GM23338 (cell line): ENCODE measurements around the gene ATXN7. TPM values are rescaled to one million over a fixed set of nuclear protein-coding genes. Genes with fewer than 3 reads are reported as not detected.

Source experiments
- ATAC-seq: fragments of 200-7000 bp; cut with Tn5 transposase; 3 replicates; pipeline ENCODE4 v1.9.1; 2020
- DNase-seq: peaks from one replicate; pipeline ENCODE4 v3.0.0-alpha.2; 2015; ENCODE audit warnings: low spot score
- H2AFZ ChIP-seq: fragments of 200-600 bp; sonication (generic); 2 replicates; pipeline ENCODE4 v1.8.0; 2016; ENCODE audit warnings: antibody characterized with exemption, mild to moderate bottlenecking, moderate library complexity
- H3F3A ChIP-seq: fragments of 200-600 bp; sonication (generic); replicated peaks from 2 replicates; pipeline ENCODE4 v1.8.0; 2017; ENCODE audit warnings: antibody characterized with exemption, mixed run types, low read depth
- H3K27ac ChIP-seq: fragments of 200-600 bp; sonication (generic); 2 replicates; pipeline ENCODE4 v1.6.1; 2016; ENCODE audit warnings: low read depth
- H3K27me3 ChIP-seq: fragments of 200-600 bp; sonication (generic); 2 replicates; pipeline ENCODE4 v1.8.0; 2016; ENCODE audit warnings: mild to moderate bottlenecking, mixed run types, moderate library complexity; ENCODE audit not compliant: insufficient read depth
- H3K36me3 ChIP-seq: fragments of 200-600 bp; sonication (generic); 2 replicates; pipeline ENCODE4 v1.8.0; 2016; ENCODE audit warnings: mild to moderate bottlenecking; ENCODE audit not compliant: insufficient read depth
- H3K4me1 ChIP-seq: fragments of 200-600 bp; sonication (generic); 2 replicates; pipeline ENCODE4 v1.8.0; 2016; ENCODE audit warnings: mild to moderate bottlenecking, moderate library complexity; ENCODE audit not compliant: insufficient read depth
- H3K4me2 ChIP-seq: fragments of 200-600 bp; sonication (generic); 2 replicates; pipeline ENCODE4 v1.7.1; 2017; ENCODE audit warnings: mixed run types
- H3K4me3 ChIP-seq: fragments of 200-600 bp; sonication (generic); 2 replicates; pipeline ENCODE4 v1.6.1; 2016; ENCODE audit warnings: mixed run types
- H3K79me2 ChIP-seq: fragments of 200-600 bp; sonication (generic); replicated peaks from 2 replicates; pipeline ENCODE4 v1.8.0; 2017; ENCODE audit warnings: mild to moderate bottlenecking; ENCODE audit not compliant: insufficient read depth
- H3K9me2 ChIP-seq: fragments of 200-600 bp; sonication (generic); 2 replicates; pipeline ENCODE4 v1.8.0; 2017; ENCODE audit not compliant: insufficient read depth
- H4K20me1 ChIP-seq: fragments of 200-600 bp; sonication (generic); replicated peaks from 2 replicates; pipeline ENCODE4 v1.8.0; 2017; ENCODE audit warnings: mild to moderate bottlenecking; ENCODE audit not compliant: insufficient read depth
- H3K27ac Mint-ChIP-seq: 2 replicates; pipeline ENCODE4 v1.8.0; 2020; ENCODE audit warnings: inconsistent platforms, mild to moderate bottlenecking, moderate library complexity, mixed read lengths
- H3K27me3 Mint-ChIP-seq: 3 replicates; pipeline ENCODE4 v1.8.0; 2022; ENCODE audit warnings: low read depth, mild to moderate bottlenecking, moderate library complexity, mixed read lengths, inconsistent platforms; ENCODE audit not compliant: insufficient read depth, poor library complexity
- H3K36me3 Mint-ChIP-seq: 3 replicates; pipeline ENCODE4 v1.8.0; 2021; ENCODE audit warnings: low read depth, mild to moderate bottlenecking, inconsistent platforms, moderate library complexity, mixed read lengths
- H3K4me1 Mint-ChIP-seq: 3 replicates; pipeline ENCODE4 v1.8.0; 2020; ENCODE audit warnings: mild to moderate bottlenecking, inconsistent platforms, mixed read lengths
- H3K4me3 Mint-ChIP-seq: 3 replicates; pipeline ENCODE4 v1.8.0; 2021; ENCODE audit warnings: moderate library complexity, mild to moderate bottlenecking, inconsistent platforms, mixed read lengths
- H3K9me3 Mint-ChIP-seq: 3 replicates; pipeline ENCODE4 v1.8.0; 2020; ENCODE audit warnings: moderate library complexity, mild to moderate bottlenecking, inconsistent platforms, mixed read lengths
- CREB1 ChIP-seq: fragments of 250-450 bp; sonication (Bioruptor Pico); IDR thresholded peaks from 2 replicates; pipeline ENCODE4 v1.5.0; 2020; ENCODE audit warnings: low read depth, mild to moderate bottlenecking, moderate library complexity
- CTCF ChIP-seq, 2 experiments: fragments of 200-600 bp in 1 of 2; sonication (generic) in 1 of 2; conservative IDR thresholded peaks; 2 replicates each; pipeline versions ENCODE4 v1.5.1 to v1.6.1; 2016 to 2017; ENCODE audit warnings: antibody characterized with exemption in 2 of 2, low read depth in 2 of 2, mild to moderate bottlenecking in 2 of 2, moderate library complexity in 1 of 2
- ETS1 ChIP-seq: IDR thresholded peaks from 2 replicates; pipeline ENCODE4 v1.6.1; 2016; ENCODE audit warnings: antibody characterized with exemption
- EZH2 ChIP-seq: fragments of 200-600 bp; sonication (generic); IDR thresholded peaks from one replicate; pipeline ENCODE4 v1.8.0; 2017; ENCODE audit warnings: antibody characterized with exemption, mild to moderate bottlenecking, low read depth; ENCODE audit not compliant: unreplicated experiment
- JUNB ChIP-seq: IDR thresholded peaks from one replicate; pipeline ENCODE4 v1.6.1; 2016; ENCODE audit warnings: antibody characterized with exemption; ENCODE audit not compliant: unreplicated experiment
- NANOG ChIP-seq: IDR thresholded peaks from 2 replicates; pipeline ENCODE4 v1.6.1; 2016; ENCODE audit warnings: antibody characterized with exemption, borderline replicate concordance
- POLR2AphosphoS5 ChIP-seq: IDR thresholded peaks from 2 replicates; pipeline ENCODE4 v1.6.1; 2016; ENCODE audit warnings: antibody characterized with exemption, low read depth
- STAT1 ChIP-seq: IDR thresholded peaks from one replicate; pipeline ENCODE4 v1.6.1; 2016; ENCODE audit warnings: antibody characterized with exemption; ENCODE audit not compliant: unreplicated experiment
- ZNF114 ChIP-seq: fragments of 250-450 bp; sonication (Bioruptor Pico); IDR thresholded peaks from 2 replicates; pipeline ENCODE4 v1.5.0; 2020; ENCODE audit warnings: mild to moderate bottlenecking, moderate library complexity
- ZNF331 ChIP-seq: fragments of 250-450 bp; sonication (Bioruptor Pico); IDR thresholded peaks from 2 replicates; pipeline ENCODE4 v1.5.0; 2020; ENCODE audit warnings: low read depth, mild to moderate bottlenecking, moderate library complexity
- polyA plus RNA-seq: library from polyadenylated mRNA; unstranded; fragments of >200 nt; fragmentation: Nextera tagmentation; extraction: Ambion mirVana; gene quantifications from 2 replicates; pipeline ENCODE4 v1.2.1, GENCODE V29; 2016
- total RNA-seq: library from RNA; depleted of rRNA; stranded (reverse); fragments of >200 nt; shearing (Covaris generic); gene quantifications from 2 replicates; pipeline ENCODE4 v1.2.3, GENCODE V29; 2014
- TF ChIP-seq, protein P1 (sequence below): IDR thresholded peaks from one replicate; pipeline ENCODE4 v1.6.1; 2018; ENCODE audit warnings: antibody characterized with exemption; ENCODE audit not compliant: unreplicated experiment

Gene ATXN7
- total and polyA plus RNA-seq, 2 experiments from 2014 or later, result 4.0 to 17.2 TPM

- Histone ChIP-seq H3F3A (no peaks in the 10 kb centered on the region), H3K4me3 (no peak overlapping the region), H3K4me1 (no peaks in the 10 kb centered on the region), H3K9me2 (no peaks in the 10 kb centered on the region; the same call in 1 of the 2 replicates), H4K20me1 (no peaks in the 10 kb centered on the region; the same call in none of the 2 replicates), H3K79me2 (peaks cover 22% of the 10 kb centered on the region; the same call in 1 of the 2 replicates), H3K27ac (no peak overlapping the region), H3K36me3 (0 out of 2 replicates have a peak, but pooled peaks cover 4% of the 10 kb centered on the region), H3K4me2 (no peak overlapping the region), H2AFZ (no peak overlapping the region), H3K27me3 (no peaks in the 10 kb centered on the region)
- Mint-ChIP-seq H3K4me1 (peaks cover 6% of the 10 kb centered on the region), H3K4me3 (no peak overlapping the region), H3K27ac (no peak overlapping the region), H3K27me3 (peaks cover 3% of the 10 kb centered on the region), H3K9me3 (peaks cover 28% of the 10 kb centered on the region), H3K36me3 (peaks cover 59% of the 10 kb centered on the region)
- TF ChIP-seq POLR2AphosphoS5, result no peak
- TF ChIP-seq EZH2, result no peak
- TF ChIP-seq JUNB, result no peak
- no peak for TF ChIP-seq ZNF331 (CRISPR knock-in tag)
- TF ChIP-seq ETS1, result no peak
- no peak for TF ChIP-seq STAT1
- TF ChIP-seq, protein P1, sequence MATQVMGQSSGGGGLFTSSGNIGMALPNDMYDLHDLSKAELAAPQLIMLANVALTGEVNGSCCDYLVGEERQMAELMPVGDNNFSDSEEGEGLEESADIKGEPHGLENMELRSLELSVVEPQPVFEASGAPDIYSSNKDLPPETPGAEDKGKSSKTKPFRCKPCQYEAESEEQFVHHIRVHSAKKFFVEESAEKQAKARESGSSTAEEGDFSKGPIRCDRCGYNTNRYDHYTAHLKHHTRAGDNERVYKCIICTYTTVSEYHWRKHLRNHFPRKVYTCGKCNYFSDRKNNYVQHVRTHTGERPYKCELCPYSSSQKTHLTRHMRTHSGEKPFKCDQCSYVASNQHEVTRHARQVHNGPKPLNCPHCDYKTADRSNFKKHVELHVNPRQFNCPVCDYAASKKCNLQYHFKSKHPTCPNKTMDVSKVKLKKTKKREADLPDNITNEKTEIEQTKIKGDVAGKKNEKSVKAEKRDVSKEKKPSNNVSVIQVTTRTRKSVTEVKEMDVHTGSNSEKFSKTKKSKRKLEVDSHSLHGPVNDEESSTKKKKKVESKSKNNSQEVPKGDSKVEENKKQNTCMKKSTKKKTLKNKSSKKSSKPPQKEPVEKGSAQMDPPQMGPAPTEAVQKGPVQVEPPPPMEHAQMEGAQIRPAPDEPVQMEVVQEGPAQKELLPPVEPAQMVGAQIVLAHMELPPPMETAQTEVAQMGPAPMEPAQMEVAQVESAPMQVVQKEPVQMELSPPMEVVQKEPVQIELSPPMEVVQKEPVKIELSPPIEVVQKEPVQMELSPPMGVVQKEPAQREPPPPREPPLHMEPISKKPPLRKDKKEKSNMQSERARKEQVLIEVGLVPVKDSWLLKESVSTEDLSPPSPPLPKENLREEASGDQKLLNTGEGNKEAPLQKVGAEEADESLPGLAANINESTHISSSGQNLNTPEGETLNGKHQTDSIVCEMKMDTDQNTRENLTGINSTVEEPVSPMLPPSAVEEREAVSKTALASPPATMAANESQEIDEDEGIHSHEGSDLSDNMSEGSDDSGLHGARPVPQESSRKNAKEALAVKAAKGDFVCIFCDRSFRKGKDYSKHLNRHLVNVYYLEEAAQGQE, result no peak
- no peak for TF ChIP-seq NANOG
- no peak for TF ChIP-seq ZNF114 (CRISPR knock-in tag)
- no peak for TF ChIP-seq CREB1 (CRISPR knock-in tag)
- TF ChIP-seq CTCF (conservative IDR thresholded peaks at IDR 0.05; ENCODE audit: low read depth in 2 of 2), result no peak
- DNase-seq (no peak), ATAC-seq (no peak)
Measured at GRCh38 chr3:63922491-63923199, 59.0 kb downstream of the ATXN7 start.
